Panc1 (cell line): ENCODE data around the gene SUGCT. TPM values are rescaled to one million over a fixed set of nuclear protein-coding genes. Genes with fewer than 3 reads are reported as not detected.
"Not testable (repeated sequence)": the region's sequence is repeated elsewhere in the genome, so short reads cannot be mapped to it uniquely, and the experiment has no call there.

Experiments used
- ATAC-seq: fragments of 200-7000 bp; cut with Tn5 transposase; 2 replicates; pipeline ENCODE4 v1.9.1; 2020; ENCODE audit warnings: mild to moderate bottlenecking, moderate library complexity
- BruUV-seq: library from RNA; stranded (reverse); fragments of 400-500 nt; replicated peaks from 2 replicates; lab custom pipeline; 2021; lab: Mats Ljungman, UMichigan
- CTCF ChIA-PET: fragments of 300-600 bp; sonication (Branson Sonifier 250); formaldehyde crosslinking; loops from one replicate; lab custom pipeline; 2022; ENCODE audit warnings: antibody characterized with exemption; lab: Charles Lee
- POLR2A ChIA-PET: fragments of 300-600 bp; sonication (Branson Sonifier 250); formaldehyde crosslinking; loops from one replicate; lab custom pipeline; 2022; ENCODE audit warnings: antibody characterized with exemption; lab: Charles Lee
- DNase-seq: peaks from one replicate; pipeline ENCODE4 v3.0.0-alpha.2; 2010; ENCODE audit warnings: low read depth, low spot score
- H3K27ac ChIP-seq: 2 replicates; pipeline ENCODE4 v1.5.1; 2011; ENCODE audit warnings: mild to moderate bottlenecking, low read length, inconsistent platforms
- H3K27me3 ChIP-seq: fragments of 200-500 bp; sonication (Bioruptor generic); 2 replicates; pipeline ENCODE4 v1.6.0; 2014; ENCODE audit warnings: low read length, inconsistent platforms; ENCODE audit not compliant: control insufficient read depth, insufficient read depth
- H3K36me3 ChIP-seq: fragments of 200-500 bp; sonication (Bioruptor generic); 2 replicates; pipeline ENCODE4 v1.5.1; 2014; ENCODE audit warnings: inconsistent platforms, mild to moderate bottlenecking, low read length, moderate library complexity; ENCODE audit not compliant: control insufficient read depth, insufficient read depth
- H3K4me1 ChIP-seq: 2 replicates; pipeline ENCODE4 v1.5.1; 2011; ENCODE audit warnings: inconsistent platforms, mild to moderate bottlenecking, low read length, moderate library complexity; ENCODE audit not compliant: control insufficient read depth, insufficient read depth
- H3K4me3 ChIP-seq, 2 experiments: 2 replicates each; pipeline ENCODE4 v1.5.1; 2011 to 2012; ENCODE audit warnings: low read depth in 2 of 2, low read length in 2 of 2, mild to moderate bottlenecking in 2 of 2, inconsistent platforms in 1 of 2, moderate library complexity in 1 of 2
- H3K9me3 ChIP-seq: fragments of 200-500 bp; sonication (Bioruptor generic); 2 replicates; pipeline ENCODE4 v1.5.1; 2014; ENCODE audit warnings: low read depth, mild to moderate bottlenecking, inconsistent platforms, low read length, moderate library complexity; ENCODE audit not compliant: control insufficient read depth, insufficient read depth
- CTCF ChIP-seq: fragments of 450-650 bp; IDR thresholded peaks from 2 replicates; pipeline ENCODE4 v1.5.1; 2017; ENCODE audit warnings: mild to moderate bottlenecking
- POLR2AphosphoS5 ChIP-seq: IDR thresholded peaks from 2 replicates; pipeline ENCODE4 v1.6.1; 2012; ENCODE audit warnings: mild to moderate bottlenecking, low read depth, low read length, moderate library complexity
- REST ChIP-seq, 2 experiments: IDR thresholded peaks; 2 replicates each; pipeline ENCODE4 v1.6.1; 2011 to 2012; ENCODE audit warnings: low read depth in 2 of 2, control low read depth in 1 of 2, low read length in 1 of 2, mild to moderate bottlenecking in 1 of 2, moderate library complexity in 1 of 2; ENCODE audit not compliant: insufficient read depth in 1 of 2
- SIN3A ChIP-seq: IDR thresholded peaks from 2 replicates; pipeline ENCODE4 v1.6.1; 2012; ENCODE audit warnings: low read depth, mild to moderate bottlenecking, low read length, moderate library complexity, borderline replicate concordance; ENCODE audit not compliant: insufficient read depth
- TCF7L2 ChIP-seq: IDR thresholded peaks from 2 replicates; pipeline ENCODE4 v1.6.1; 2011; ENCODE audit warnings: mild to moderate bottlenecking, low read depth, low read length, inconsistent platforms
- in situ Hi-C: cut with HindIII; loops from 2 replicates; pipeline ENCODE4 v1.10.0; 2016; ENCODE audit warnings: low sequenced_read_pairs, low pct_unique_long_range_greater_than_20kb
- intact Hi-C: fragments of 100-400 bp; cut with micrococcal nuclease; formaldehyde crosslinking; loops from one replicate; pipeline ENCODE4 v1.10.0; 2022; ENCODE audit not compliant: unreplicated experiment
- total RNA-seq: library from RNA; stranded (reverse); gene quantifications from one replicate; pipeline ENCODE4 v1.2.1, GENCODE V29; 2021; ENCODE audit not compliant: unreplicated experiment

The SUGCT gene
- total RNA-seq, 1 experiment from 2014 or later = 3.1 TPM

GRCh38 chr7:40244226-40244625 lies 109.4 kb downstream of the SUGCT start:
- BruUV-seq = no TSS peak
- Histone ChIP-seq H3K36me3 (no peaks in the 10 kb centered on the region), H3K27ac (no peak overlapping the region), H3K4me1 (no peaks in the 10 kb centered on the region), H3K9me3 (no peaks in the 10 kb centered on the region), H3K27me3 (no peaks in the 10 kb centered on the region), H3K4me3 (no peak overlapping the region)
- TF ChIP-seq REST (IDR thresholded peaks at IDR 0.05; ENCODE audit: insufficient read depth in 1 of 2, low read depth in 2 of 2, low read length in 1 of 2) (no peak), POLR2AphosphoS5 (no peak), CTCF (no peak), SIN3A (no peak), TCF7L2 (no peak)
- ATAC-seq (no peak), DNase-seq (no peak)
- intact Hi-C loops (no loop called here), in situ Hi-C loops (no loop called here)
- ChIA-PET CTCF (no interaction called here), POLR2A (no interaction called here)

DNA sequence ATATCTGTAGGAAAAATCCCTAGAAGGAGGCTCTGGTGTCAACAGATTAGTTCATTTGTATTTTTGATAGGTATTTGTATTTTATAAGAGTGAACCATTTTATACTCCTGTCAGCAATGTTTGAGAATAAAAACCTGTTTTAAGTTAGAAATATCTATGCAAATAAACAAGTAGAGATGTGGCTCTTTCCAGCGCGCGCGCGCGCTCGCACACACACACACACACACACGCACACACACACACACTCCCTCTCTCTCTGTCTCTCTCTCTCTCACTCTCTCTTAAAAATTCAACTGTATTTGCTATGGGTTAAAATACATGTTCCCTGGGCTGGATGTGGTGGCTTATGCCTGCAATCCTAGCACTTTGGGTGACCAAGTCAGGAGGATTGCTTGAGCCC lies 113.9 kb downstream of the SUGCT start:
- H3K4me1 ChIP-seq = no peaks in the 10 kb centered on the region
- ATAC-seq (no peak), DNase-seq (no peak)
- in situ Hi-C loops = no loop called here
- no TSS peak for BruUV-seq
- no peak overlapping the region for H3K27ac ChIP-seq
- no peaks in the 10 kb centered on the region for H3K9me3 ChIP-seq
- ChIA-PET POLR2A (no interaction called here), CTCF (no interaction called here)
- H3K36me3 ChIP-seq = no peaks in the 10 kb centered on the region
- no peak for TF ChIP-seq POLR2AphosphoS5
- TF ChIP-seq REST (IDR thresholded peaks at IDR 0.05; ENCODE audit: insufficient read depth in 1 of 2, low read depth in 2 of 2, low read length in 1 of 2) = no peak
- no peak for TF ChIP-seq TCF7L2
- TF ChIP-seq SIN3A = no peak
- TF ChIP-seq CTCF = no peak
- H3K4me3 ChIP-seq = no peak overlapping the region
- no peaks in the 10 kb centered on the region for H3K27me3 ChIP-seq
- intact Hi-C loops = no loop called here

- H3K4me3 ChIP-seq, in situ Hi-C loops, H3K36me3 ChIP-seq, BruUV-seq, DNase-seq, H3K27ac ChIP-seq, ATAC-seq, H3K27me3 ChIP-seq, intact Hi-C loops, H3K9me3 ChIP-seq, H3K4me1 ChIP-seq, POLR2A ChIA-PET: not testable (repeated sequence)
- CTCF ChIA-PET = interaction anchor here (0.7 kb wide), 1 partner anchor 1473 kb away, joined by 3 read pairs; no protein-coding TSS in a partner anchor
Measured at GRCh38 chr7:40253444-40253843, 118.6 kb downstream of the SUGCT start.
